Right ventricle myocardium superior (tissue), 1 donor: ENCODE results near the gene CTBP1. TPM values are rescaled to one million over a fixed set of nuclear protein-coding genes. Genes with fewer than 3 reads are reported as not detected.

ENCODE experiments used
- ATAC-seq: fragments of 200-7000 bp; cut with Tn5 transposase; one replicate; pipeline ENCODE4 v1.9.1; 2020; ENCODE audit warnings: mild to moderate bottlenecking; ENCODE audit not compliant: poor library complexity
- DNase-seq: peaks from one replicate; pipeline ENCODE4 v3.0.0-alpha.2; 2020
- intact Hi-C: fragments of 100-400 bp; cut with DNase I; formaldehyde crosslinking; loops from one replicate; pipeline ENCODE4 v1.11.2; 2022
- total RNA-seq: library from RNA; stranded (reverse); fragmentation: NEBNext Ultra II Directional; extraction: Animal tissue kit (Norgen Biotek cat#: 25700); gene quantifications from one replicate; pipeline ENCODE4 v1.2.1, GENCODE V29; 2021
- donor health status: DM: no; HTN: yes; CAD: no; lungs with severe emphysema.

The CTBP1 gene
- total RNA-seq, 1 donor from 2014 or later: 133 TPM

DNA sequence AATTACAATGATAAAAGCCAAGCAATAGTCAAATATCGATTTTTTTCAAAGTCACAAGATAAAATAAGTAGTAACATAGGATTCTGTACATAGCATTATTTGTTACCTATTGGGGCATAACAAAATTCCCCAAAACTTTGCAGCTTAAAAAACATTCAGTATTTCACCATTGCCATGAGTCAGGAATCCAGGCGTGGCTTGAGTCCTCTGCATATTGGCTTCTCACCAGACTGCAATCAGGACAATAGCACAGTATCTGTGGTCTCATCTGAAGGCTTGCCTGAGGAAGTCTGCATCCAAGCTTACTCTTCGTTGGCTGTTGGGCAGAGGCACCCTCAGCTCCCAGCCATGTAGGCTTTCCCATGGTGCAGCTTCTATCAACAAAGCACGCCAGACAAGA is 6.2 kb upstream of the CTBP1 start:
- ATAC-seq: no peak
- intact Hi-C loops: no loop called here
- no peak for DNase-seq

DNA sequence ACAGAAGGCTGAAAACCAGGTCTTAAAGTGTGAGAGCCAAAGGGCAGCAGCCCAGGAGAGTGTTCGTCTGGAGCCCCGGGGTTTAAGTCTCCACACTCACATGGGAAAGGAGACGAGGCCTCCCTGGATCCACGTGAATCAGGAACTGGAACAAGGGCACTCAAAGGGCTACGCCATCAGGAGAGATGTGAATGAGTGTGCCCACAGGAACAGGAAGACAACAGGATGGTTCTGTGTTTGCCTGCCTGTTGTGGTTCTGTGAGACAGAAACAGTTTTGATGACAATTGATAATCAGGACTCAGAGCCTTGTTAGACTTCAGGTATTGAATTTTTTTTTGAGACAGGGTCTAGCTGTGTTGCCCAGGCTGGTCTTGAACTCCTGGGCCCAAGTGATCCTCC is 4.9 kb upstream of the CTBP1 start:
- ATAC-seq (no peak), DNase-seq (no peak)
- intact Hi-C loops: no loop called here

DNA sequence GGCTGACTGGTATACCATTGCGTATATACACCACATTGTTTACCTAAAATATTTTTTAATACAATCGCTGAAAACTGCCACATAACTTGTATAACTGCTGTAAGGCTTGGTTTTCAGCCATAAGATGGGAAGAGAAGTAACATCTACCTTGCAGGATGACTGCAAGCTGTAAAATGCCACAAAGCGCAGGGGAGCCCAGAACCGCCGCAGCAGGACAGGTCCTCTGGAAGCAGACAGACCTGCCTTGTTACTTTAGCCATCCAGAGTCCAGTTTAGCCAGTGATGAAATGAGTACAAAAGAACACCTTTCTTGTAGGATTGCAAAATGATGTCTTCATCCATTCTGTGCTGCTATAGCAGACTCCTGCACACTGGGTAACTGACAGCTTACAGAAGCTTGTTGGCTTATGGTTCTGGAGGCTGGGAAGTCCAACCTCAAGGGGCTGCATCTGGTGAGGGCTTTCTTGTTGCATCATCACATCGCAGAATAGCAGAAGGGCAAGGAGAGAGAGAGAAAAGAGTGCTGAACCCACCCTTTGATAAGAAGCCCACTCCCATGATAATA is 4.1 kb upstream of the CTBP1 start:
- intact Hi-C loops: no loop called here
- DNase-seq: no peak
- no peak for ATAC-seq

DNA sequence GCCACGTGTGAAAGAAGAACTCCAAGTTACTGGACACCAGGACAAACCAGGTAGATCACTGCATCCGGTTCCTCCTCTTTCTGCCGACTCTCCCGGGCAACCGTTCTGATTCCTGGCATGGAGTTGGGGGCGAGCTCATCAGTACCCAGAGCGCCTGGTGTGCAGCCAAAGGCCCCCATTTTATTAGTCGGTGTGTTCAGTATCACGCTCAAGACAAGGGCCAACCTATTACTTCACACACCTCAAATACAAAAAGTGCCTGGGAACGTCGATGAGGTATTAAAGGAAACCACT is 2.8 kb upstream of the CTBP1 start:
- intact Hi-C loops: no loop called here
- ATAC-seq: no peak
- DNase-seq: no peak

DNA sequence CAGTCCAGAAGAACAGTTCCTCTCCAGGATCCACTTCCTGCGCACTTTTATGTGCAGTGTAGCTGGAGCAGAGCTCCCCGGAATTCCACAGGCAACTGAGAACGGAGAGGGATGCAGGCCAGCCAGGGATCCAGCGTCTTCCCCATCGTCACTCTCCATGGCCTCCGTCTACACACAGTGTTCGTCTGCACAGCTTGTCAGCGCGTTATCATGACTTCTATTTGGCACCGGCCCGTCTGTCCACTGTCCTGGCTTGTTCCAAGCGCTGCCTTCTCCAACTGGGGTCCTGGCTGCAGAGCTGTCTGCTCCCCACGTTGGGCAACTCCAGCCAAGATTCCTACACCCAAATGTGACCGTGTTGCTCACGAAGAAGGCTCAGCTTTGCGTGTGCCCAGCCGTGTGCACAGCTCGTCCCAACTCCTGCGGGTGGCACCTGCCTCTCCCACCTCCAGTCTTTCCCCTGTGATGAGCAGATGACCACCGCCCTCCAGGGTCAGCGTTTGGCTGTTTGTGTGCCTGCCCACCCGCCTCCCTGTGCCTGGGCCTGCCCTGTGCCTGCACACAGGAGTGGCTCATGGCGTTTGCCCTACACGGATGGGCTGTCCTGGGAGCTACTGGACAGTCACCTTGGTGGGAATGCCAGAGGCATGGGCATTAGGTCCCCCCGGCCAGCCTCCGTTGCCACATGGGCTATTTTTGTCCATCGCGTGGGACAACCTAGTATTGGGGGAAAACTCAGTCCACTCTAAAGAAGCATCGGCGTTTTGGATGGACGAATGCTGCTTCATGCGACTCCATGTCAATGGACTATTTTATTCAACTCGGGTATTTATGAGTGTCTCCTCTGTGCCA is 2.2 kb upstream of the CTBP1 start:
- intact Hi-C loops: no loop called here
- ATAC-seq: no peak
- no peak for DNase-seq

DNA sequence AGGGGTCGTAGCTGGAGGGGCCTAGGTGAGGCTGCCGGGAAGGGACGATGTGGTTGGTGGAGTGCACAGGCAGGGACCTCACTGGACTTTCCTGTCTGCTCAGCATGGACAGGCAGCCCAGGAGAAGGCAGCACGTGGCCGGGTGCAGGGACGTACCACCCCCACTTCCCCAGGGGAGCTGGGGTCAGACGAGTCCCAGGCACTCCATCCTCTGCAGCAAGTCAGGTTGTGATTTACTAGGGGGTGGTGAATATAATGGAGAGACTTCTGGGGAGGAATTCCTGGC is 1.5 kb upstream of the CTBP1 start:
- ATAC-seq: no peak
- intact Hi-C loops: no loop called here
- DNase-seq: no peak

DNA sequence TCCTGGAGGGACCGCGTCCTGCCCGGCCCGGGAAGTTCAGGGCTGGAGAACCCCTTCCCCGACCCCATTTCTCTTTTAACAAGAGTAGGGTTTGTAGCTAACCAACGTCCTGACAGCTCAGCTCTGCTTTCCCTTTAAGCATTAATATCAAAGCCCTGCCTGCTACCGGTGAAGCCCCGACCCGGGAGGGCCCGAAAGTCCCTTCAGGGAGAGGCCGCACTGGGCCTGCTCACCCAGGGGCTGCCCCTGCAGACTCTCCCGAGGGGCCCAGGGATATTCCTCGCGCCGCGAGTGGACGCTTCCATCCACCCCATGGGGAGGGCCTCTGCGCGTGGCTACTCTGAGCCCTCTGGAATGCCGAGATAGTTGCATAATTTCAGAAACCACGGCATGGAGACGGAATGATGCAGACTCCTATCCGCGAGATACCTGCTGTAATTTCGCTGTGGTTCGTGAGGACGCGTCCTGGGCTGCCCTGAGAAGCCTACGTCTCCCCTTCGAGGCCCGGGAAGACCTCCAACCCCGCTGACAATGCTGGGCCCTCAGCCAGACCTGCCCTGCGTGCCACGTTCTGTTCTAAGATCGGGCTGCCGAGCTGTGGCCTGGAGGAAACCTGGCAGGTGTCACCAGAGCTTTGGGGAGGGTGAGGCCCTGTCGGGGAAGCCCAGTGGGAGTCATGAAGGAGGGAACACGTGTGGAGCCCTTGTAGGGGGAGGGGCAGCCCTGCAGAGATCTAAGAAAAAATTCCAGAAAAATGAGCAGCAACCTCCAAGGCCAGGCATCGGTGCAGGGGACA is 999 bp upstream of the CTBP1 start:
- DNase-seq (peak; percentile 56), ATAC-seq (no peak)
- intact Hi-C loops: loop anchor here (5.0 kb wide), 2 partner anchors 83 to 97 kb away; partner anchors contain the start of gene UVSSA

DNA sequence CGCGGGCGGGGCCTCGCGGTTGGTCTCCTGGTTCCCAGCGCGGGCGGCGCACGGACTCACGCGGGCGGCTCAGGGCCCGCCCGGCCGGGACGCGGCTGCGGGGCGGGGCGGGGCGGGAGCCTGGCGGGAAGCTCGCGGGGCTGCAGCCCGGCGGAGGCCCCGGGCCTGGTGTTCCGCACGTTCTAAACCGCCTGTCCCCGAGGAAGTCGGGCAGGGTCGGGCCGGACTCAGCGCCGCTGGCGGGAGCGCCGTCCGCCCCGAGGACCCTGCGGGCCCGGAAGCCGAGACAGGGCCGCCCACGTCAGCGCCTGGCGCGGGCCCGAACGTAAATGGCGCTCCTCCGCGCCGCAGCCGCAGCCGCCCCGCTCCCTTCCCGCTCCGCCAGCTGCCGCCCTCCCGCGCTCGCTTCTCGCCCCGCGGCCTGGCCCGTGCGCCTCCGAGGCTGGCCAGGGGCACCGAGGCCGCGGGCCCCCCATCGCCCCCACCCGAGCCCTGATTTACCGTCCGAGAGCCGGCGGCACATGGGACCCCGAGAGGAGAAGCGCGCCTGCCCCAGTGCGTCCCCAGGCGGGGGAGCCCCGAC is 309 bp upstream of the CTBP1 start:
- intact Hi-C loops: loop anchor here (5.0 kb wide), 2 partner anchors 82 to 98 kb away; partner anchors contain the start of gene UVSSA
- DNase-seq (peak; percentile 93), ATAC-seq (peak; percentile 71)

DNA sequence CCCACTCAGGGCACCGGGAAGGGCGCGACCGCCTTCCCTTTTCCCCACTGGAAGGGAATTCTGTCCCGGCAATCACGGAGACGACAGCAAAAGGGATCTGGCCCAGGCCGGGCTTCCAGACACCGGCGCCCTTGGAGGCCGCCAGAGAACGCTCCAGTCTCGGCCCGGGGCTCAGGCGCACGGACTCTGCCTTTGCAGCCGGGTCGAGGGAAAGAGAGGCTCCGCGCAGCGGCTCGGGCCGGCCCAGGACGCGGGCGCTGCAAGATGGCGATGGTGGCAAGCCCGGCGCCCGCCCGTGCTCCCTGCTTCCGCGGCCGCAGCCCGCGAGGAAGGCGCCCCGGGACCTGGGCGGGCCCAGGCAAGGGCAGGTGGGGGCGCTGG is 1.1 kb downstream of the CTBP1 start:
- intact Hi-C loops: loop anchor here (5.0 kb wide), 2 partner anchors 81 to 99 kb away; partner anchors contain the start of gene UVSSA
- ATAC-seq: peak; percentile 34
- no peak for DNase-seq

DNA sequence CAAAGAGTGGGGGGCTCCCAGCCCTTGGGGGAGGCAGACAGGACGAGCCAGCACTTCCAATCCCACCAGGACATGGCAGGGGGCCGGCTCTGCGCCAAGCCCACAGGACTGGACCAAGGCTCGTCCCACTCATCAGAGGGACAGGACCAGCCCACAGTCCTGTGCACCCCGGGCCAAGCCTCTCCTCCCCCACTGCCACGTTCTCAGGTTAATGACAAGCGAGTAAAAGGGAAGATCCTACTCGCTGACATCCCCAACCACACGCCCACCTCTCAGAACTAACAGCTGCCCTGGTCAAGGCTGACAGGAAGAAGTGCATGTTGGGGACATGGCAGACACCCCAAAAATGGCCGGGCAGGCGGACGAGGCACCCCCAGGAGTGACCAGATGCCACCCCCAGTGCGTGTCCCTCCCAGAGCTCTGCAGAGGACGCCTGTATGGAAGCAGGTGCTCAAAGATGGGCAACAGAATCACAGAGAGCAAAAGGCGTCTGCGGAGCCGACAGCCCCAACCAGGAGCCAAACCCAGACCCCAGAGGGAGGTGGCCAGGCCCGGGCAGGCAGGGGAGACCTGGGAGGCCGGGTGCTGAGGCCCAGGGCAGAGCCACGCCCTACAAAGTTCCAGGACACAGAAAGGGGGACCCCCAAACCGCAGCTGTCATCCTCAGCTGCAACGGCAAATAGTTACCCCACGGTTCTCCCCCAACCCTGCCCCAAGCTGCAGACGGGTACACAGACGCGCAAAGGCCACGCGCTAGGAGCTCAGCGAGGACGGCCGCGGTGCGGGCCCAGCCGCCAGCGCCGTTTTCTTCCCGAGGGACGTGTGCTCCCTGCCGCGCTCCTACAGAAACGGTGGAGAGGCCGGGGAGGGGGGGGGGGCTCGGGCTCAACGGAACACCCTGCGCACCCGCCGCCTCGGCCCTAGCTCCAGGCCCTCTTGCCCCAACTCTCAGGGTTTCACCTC is 1.7 kb downstream of the CTBP1 start:
- DNase-seq: peak; percentile 50
- ATAC-seq: no peak
- intact Hi-C loops: loop anchor here (5.0 kb wide), 2 partner anchors 80 to 100 kb away; partner anchors contain the start of gene UVSSA

DNA sequence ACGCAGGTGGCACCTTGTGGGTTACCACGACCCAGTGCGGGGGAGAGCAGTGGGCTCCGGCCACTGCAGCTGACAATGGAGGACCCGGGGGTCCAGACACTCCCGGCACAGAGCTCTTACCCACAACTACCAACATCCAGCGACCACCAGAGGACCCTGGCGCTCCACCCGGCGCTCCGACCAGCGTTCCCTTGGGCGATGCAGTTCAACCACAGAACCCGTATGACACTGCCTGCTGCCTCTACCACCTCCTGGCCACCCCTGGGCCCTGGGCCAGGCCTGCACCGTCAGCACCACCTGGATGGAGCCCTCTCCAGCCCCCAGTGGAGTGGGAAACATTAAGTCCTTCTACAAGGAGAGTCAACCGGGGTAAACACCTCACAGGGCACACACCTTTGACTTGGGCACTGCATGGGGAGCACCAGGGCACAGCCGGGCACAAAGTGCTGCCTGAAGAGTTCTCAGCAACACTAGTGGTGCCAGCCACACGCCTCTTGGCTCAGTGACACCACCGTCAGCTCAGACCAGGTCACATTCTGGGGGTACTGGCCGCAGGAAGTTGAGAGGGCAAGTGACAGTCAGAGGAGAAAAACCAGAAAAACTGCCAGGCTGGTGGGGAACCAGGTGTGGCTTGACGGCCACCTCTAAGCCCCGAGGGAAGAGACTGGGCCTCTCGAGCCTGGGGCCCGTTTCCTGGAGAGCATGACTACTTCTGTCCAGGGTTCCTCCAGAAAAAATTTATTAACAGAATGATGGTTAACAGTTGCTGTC is 2.6 kb downstream of the CTBP1 start:
- DNase-seq (peak; percentile 56), ATAC-seq (no peak)
- intact Hi-C loops: loop anchor here (5.0 kb wide), 2 partner anchors 79 to 101 kb away; partner anchors contain the start of gene UVSSA

DNA sequence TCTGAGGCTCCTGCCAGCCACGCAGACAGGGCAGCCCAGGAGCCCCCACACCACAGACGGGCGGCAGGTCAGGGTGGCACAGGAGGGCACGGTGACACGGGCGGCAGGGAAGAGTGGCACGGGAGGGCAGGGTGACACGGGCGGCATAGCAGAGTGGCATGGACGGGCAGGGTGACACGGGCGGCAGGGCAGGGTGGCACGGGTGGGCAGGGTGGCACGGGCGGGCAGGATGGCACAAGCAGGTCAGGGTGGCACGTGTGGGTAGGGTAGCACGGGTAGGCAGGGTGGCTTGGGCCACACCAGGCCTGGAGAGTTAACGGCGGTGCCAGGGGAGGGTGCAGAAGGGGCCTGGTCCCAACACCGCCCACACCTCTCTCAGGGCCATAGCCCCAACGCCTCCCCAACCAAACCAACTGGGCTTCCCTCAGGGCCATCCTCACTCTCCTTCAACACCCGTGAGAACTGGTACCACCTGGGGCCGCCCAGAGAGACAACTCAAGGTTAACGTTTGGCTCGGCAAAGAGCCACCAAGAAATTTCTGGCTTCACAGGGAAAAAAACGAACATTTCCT is 3.4 kb downstream of the CTBP1 start:
- intact Hi-C loops: loop anchor here (5.0 kb wide), 2 partner anchors 78 to 102 kb away; partner anchors contain the start of gene UVSSA
- DNase-seq (peak; percentile 23), ATAC-seq (no peak)

DNA sequence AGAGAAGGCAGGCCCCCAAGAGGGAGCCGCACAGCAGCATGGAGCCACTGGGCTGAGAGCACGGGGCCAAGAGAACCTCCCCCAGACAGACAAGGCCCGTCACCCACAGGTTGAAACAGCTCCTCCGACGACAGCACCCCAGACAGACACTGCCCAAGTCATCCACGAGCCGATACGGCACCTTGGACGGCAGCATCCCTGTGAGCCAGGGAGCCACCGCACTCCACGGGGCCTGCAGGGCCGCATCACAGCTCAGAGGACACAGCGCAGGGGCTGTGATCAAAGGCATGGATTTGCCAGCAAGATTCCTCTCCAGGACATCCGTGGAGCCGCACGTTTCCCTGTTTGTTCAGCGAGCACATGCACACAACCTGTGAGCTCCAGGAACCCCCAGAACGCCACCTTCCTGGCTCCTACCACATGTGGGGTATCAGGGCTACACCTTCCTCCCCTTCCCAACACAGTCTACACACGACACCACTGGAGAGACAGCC is 3.9 kb downstream of the CTBP1 start:
- intact Hi-C loops: loop anchor here (5.0 kb wide), 2 partner anchors 78 to 102 kb away; partner anchors contain the start of gene UVSSA
- no peak for ATAC-seq
- DNase-seq: no peak

DNA sequence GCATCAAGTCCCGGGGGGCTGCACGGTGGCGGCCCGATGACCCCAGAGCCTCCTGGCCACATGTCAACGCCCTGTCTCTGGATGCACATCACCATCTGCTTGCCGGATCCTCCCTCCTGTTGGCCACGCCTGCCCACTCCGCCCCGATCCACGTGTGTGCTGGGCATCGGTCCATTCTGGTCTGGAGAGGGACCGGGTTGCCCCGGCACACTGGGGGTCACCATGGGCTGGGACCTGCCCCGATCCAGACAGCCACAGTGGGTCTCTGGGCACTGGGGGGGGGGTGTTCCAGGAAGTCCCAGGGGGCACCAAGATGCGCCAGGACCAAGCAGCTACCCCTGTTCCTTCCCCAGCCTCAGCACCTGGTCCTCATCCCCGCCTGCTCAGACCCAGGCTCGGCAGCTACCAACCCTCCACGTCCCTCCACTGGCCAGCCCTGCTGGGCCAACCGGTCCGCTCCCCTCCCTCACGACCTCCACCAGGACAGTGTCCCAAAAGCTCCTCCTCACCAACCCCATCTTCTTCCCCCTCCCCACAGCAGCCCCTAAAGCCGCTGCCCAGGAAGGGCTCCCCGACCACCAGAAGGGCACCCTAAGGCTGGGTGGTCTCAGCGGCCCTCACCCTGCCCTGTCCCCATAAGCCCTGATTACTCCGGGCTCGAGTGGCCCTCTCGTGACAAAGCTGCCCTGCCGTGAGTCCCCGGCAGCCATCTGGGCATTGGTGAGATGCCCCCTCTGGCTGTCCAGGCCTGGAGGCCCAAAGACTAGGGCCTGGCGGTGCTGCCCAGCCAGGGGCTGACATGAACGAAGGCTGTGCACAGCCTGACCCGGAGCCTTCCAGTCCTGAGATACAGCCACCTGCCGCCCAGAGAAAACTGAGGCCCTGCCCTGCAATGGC is 4.6 kb downstream of the CTBP1 start:
- intact Hi-C loops: no loop called here
- peak; percentile 62 for DNase-seq
- ATAC-seq: no peak

DNA sequence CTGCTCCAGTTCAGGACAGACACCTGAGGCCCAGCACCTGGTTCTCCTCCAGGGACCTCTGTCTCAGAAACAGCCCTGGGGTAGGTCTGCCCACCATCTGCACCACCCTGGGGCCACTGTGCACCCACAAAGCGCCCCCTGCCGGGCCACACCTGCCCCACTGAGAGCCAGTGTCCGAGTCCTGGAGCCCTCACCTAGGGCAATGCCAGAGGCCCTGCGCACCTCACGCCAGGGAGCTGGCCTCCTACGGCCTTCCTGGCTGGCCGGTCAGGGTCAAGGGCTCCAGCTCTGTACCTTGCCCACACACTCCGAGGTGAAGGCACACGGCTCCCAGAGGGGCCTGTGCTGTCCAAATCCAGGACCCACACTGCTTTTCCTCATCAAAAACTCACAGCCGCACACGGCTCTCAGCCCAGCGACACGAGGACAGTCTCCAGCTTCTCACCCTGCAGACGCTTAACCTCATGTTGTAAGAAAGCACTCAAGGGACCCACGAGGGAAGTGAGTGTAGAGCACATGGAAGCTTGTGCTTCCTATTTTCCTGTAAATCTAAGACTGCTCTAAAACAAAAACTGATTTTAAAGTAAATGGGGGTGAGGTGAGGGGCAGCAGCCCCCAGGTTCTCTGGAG is 5.4 kb downstream of the CTBP1 start:
- DNase-seq: peak; percentile 33
- intact Hi-C loops: no loop called here
- no peak for ATAC-seq
